GM21526 (cell line): ENCODE measurements around the gene DNM3.
"Not testable (repeated sequence)": the region's sequence is repeated elsewhere in the genome, so short reads cannot be mapped to it uniquely, and the experiment has no call there.

Experiments used
- ATAC-seq: cut with Tn5 transposase; IDR thresholded peaks from one replicate; pipeline ENCODE4 v1.9.1; 2021; ENCODE audit warnings: moderate library complexity; ENCODE audit not compliant: unreplicated experiment, low FRiP score

DNM3 gene

DNA sequence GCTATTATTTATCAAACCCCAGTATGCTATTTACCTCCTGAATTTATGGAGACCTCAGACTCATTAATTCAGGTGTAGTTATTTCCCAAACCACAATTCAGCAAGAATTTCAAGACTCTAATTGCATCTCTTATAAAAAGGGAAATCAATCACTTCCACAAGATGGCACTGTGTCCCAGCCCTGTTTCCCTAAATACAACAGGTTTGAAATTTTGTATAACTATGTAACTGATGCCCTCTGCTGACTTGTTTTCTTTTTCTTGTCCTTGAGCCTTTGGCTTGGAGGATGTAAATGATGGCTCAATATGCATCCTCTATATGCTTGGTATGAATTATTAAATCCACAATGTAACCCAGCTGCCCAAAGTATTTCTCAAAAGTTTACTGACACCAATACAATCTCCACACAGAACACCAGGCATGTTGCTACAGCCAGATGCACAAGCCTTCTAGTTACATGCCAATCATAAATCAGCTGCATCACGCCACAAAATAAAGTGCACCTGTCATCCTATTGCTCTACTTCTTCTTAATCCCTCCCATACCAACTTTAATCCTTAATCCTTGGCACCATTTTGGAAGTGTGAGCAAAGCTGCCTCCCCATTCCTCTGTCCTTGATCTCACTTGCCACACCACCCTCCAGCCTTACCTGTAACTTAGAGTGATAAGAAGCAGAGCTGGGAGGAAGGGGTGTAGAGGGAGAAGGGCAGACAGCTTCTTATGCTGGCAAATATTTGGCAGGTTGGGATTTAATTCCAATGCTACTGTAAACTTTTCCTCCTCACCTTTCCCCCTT, 588.2 kb downstream of the DNM3 start:
- ATAC-seq: no peak

DNA sequence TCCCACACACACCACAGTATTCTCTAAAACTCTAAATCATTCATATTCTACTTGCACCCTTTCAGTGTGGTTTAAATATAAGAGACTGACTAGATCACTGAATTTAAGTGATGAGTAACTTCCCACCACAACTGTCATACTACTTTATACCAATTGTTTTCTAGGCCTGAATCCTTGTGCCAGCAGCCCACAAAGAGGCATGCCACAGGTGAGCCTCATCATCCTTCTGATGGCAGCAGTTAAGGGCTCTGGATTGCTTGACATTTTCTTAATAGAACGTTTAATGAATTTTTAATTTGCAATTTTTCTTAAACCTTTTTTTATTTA, 588.8 kb downstream of the DNM3 start:
- no peak for ATAC-seq

DNA sequence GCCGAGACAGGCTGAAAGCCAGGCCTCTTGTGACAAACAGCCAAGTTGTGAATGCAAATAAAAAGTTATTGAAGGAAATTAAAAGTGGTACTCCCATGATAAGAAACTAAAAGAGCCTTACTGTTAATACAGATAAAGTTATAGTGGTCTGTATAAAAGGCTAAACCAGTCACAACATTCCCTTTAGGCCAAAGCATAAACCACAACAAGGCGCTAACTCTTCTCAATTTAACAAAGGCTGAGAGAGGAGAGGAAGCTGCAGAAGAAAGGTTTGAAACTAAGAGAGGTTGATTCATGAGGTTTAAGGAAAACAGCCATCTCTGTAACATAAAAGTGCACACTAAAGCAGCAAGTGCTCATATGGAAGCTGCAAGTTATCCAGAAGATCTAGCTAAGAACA, 589.9 kb downstream of the DNM3 start:
- no peak for ATAC-seq

DNA sequence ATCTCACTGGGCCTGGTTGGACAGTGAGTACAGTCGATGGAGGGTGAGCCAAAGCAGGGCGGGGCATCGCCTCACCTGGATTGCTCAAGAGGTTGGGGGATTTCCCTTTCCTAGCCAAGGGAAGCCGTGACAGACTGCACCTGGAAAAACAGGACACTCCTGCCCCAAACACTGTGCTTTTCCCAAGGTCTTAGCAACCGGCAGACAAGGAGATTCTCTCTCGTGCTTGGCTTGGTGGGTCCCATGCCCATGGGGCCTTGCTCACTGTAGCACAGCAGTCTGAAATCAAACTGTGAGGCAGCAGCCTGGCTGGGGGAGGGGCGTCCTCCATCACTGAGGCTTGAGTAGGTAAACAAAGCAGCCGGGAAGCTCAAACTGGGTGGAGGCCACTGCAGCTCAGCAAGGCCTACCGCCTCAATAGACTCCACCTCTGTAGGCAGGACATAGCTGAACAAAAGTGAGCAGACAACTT, 590.5 kb downstream of the DNM3 start:
- ATAC-seq: no peak

DNA sequence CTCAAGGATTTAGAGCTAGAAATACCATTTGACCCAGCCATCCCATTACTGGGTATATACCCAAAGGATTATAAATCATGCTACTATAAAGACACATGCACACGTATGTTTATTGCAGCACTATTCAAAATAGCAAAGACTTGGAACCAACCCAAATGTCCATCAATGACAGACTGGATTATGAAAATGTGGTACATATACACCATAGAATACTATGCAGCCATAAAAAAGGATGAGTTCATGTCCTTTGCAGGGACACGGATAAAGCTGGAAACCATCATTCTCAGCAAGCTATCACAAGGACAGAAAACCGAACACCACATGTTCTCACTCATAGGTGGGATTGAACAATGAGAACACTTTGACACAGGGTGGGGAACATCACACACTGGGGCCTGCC, 595.9 kb downstream of the DNM3 start:
- not testable (repeated sequence) for ATAC-seq

DNA sequence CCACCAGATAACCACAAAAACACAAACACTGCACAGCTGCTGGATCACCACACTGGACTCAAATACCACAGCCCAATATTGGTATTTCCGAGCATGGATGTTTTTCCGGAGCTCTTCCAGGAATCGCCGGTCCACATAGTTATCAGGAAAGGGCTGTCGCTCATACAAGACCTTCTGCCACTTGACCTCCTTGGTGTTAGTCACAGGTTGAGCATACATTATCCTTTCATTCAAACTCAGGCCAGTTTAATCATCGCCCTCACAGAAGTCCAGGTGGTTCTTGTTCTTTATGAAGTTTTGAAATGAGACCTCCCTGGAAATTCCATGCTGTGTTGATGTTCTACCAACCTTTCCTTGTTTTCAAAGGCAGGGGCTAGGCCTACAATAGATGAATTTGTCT, 601.1 kb downstream of the DNM3 start:
- ATAC-seq: no peak

DNA sequence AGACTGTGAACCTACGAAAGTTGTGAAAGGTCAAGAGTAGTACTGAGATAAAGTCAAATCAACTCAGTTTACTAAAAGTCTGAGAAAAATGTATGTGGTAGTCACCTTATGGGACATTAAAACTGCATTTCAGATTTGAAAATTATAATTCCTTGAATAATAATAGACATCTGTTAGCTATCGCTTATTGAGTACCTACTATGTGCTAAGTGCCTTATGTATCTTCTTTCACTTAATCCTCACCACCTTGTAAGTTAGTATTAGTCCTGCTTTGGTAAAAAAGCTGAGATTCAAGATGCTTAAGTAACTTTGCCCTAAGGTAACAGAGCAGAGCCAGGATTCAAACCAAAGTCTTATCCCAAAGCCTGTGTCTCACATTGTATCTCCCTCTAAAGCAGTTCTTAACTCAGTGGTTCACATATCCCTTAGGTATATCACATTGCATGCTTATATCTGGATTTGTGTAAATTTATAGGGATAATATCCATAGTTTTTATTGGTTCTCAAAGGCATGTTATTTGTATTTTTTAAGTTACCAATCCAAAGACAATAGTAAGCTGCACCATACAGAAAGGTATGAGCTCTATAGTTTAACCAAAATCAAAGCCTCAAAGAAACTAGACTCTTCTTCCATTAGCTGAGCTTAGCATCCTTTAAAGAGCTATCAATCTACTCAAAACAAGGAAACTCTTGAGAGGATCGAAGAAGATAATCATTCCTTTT, 601.7 kb downstream of the DNM3 start:
- no peak for ATAC-seq

DNA sequence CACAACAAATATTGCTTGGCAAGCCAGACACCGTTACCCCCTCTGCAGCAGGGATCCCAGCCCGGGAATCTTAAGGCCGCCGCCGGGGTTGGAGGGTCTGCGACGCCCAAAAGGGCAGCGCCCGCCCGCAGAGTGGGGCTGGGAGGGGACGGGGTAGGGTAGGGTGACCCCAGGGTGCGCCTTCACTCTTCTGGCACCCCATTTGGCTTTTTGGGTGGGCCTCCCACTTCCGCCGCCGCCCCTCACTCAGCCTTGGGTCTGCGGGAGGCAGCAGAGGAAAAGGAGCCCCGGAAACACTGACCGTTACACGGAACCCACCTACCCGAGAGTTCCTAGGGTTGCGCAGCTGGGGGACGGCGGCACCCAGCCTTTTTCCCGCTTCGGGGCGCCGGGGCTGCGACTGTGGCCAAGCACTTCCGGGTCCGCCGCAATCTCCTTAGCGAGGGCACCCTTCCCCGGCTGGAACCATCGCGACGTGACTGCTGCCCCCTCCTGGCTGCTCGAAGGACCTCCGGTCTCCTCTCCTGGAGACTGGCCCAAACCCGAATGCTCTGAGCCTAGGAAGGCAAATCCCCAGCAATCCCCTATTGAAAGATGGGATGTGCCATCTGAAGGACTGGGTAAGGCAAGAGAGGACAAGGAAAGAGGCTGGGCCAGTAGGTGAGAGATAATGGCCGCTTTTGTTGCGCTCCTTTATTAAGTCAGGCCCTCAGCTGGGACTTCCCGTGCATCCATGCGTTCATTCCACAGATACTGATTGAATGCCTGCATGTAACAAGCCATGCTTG, 602.6 kb downstream of the DNM3 start, which contains the start of gene PIGC:
Gene PIGC, minus strand, starts transcription at position 404 of the 788 bp plus-strand sequence. CDS start 1,447 bp downstream, outside the sequence.
- peak; percentile 99 for ATAC-seq

DNA sequence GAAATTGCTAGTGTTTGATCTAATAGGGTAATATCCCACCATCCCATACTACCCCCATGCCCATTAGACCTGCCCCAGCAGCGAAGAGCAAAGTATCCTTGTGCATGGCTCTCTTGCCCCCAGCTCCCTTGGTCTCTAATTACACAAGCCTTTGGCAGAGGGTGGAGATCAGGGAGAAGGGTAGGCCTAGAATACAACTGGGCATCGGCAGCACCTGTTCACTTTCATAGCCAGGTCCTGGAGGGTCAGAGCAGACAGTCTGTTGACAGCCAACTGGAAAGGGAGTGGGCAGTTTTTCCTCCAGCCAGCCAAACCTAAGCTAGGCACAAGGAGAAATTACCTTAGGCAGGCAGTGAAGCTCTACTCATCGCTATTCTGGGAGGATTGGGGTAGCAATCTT, 605.2 kb downstream of the DNM3 start:
- ATAC-seq: no peak

DNA sequence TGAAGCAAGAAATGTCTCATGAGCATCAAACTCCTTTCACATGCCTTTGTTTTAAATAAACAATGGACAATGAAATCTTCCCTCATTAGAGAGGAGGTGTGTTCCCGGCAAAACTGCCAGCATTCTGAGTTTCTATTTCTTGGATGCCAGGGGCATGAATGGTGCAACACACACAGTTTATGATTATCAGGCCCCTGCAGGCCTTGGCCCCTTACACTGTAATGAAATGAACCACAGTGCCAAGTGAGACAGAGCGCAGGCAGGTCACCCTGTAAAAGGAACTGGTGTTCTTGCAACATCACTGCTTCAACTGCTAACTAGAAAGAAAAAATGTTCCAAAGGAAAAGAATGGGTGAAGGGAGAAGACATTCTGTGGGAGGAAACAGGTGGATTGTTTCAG, 606.3 kb downstream of the DNM3 start:
- no peak for ATAC-seq

DNA sequence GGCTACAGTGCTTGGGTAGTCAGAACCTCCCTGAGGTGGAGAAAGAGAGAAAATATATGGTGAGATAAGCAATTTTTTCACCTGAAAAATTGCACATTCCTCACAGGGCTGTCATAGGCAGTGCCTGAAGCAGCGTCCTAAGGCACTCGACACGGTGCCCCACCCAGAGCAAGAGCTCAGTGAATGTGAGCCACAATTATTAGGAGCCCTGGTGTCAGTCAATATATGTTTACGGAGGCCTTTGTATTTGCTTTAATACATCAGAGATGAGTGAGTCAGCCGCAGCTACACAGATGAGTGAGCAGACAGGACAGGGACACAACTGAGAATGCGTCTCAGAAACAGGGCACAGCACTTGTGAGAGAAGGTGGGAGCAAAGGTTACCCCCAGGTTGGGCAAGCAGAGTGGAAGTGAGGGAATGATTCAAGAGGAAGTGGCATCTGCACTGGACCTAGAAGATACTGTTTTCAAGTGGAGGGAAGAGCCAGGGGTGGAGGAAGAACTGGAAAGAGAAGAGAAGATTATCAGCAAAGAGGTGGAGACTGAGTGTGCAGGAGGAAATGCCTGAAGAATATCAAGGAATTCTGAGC, 607.8 kb downstream of the DNM3 start:
- ATAC-seq: no peak

DNA sequence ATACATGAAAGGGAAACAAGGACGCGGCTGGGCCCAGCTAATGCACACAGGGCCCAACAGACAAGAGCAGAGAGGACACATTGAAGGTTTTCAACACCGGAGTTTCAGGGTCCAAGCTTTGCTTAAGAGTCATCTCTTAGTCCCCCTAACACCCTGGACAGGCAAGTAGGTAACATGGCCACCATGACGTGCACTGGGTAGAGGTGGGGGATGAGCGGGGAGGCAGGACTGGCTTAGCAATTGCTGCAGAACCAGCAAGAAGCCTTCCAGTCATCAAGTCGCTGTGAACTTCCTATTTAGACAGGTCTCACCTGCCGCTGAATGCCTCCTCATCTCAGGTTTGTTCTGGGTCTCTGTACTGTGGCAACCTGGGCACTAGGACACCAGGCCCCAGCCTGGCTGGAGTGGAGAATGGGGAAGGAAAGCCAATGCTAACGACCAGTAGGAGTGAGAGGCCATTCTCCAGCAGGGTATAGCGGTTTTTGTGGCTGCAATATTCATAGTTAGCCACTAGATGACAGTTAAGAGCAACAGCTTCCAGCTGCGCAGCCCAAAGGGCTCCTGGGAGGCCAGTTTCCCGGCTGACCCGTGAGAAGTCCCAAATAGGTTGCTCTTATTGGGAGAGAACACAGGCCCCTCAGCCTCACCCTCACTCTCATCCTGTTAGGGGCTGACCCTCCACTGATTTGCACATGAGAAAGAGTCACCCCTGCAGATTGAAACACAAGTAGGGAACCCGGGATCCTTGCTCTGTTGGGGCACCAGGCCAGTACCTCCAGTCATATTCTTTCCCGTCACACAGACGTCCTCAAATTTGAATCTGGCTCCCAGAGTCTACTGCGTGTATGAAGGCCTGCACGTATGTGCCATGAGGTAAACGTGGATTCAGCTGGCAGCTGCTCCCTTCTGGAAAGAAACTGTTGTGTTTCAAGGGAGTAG, 608.6 kb downstream of the DNM3 start:
- ATAC-seq: peak; percentile 86

DNA sequence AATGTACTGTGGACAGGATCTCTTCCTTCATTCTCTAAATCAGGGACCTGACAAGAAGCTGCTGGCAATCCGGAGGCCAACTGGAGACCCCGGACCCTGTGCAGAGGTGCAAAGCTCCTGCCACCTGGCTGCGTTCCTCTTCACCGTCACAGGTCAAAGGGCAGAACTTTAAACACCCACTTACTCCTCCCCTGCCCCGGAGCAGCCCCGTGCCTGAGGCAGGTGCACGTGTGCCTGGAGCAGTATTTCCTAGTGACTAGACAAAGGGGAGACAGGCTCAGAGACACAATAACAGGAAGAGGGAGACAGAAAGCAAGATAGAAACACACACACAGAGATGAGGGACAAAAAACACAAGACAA, 609.2 kb downstream of the DNM3 start:
- ATAC-seq: no peak

DNA sequence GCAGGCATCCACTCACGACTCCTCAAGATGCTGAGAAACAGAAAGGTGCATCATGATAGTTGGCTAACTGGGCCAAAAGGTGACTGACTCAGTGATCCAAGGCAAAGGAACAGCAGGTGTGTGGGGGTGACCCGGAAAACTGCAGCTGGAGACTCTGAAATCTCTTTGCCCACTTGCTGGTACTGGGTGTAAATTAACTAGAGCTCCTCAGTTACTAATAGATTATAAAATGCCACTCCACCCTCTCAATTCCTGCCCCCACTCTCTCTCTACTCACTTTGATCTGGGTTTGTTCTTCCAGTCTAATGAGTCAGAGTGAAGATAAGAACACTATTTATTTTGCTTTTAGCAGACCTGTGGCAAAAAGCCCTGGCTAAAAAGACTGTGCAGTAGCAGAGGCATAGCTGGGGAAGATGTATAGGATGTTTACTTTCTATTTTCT, 609.7 kb downstream of the DNM3 start:
- no peak for ATAC-seq

DNA sequence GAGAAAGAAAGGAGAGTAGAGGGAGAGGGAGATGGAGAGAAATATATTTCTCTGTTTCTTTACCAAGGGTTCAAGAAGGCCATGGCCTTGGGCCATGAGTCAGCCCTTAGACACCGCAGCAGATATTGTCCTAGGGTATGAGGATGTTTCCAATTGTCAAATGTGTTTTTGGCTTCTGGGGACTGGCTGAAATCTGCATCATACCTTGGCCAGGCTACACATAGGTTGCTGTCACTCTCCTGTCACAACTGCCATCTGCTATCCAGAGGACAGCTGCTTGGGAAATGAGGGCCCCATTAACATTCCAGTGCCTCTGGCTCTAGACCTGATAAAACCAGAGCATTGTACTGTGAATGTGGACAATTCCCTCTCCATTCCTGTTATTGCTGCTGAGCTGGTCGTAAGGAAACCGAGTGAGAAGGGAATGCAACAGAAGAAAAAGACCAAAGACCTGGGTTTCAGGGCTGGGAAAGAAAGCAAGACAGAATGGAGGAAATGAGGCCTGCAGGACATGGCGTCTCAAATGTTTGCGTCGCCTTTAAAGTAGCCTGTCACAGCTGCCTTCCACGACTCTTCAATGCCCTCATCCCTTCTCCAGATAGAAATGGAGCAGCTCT, 611.3 kb downstream of the DNM3 start:
- ATAC-seq: no peak

DNA sequence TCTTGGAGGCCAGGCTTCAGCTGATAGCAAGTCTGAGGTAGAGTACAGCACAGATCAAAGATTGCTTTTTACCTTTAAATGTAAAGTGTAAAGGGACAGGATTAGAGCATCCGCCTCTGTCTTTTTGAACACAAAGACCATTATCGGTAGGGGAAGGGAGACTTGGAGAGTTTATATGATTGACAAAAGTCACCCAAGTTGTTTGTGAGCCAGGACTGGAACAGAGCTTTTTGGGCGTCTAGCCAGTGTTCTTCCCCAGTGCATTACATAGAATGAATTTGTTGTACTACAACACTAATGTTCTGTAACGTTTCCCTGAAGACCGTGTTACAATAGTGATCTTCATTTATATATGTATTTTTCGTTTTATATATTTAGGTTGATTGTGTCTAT, 611.9 kb downstream of the DNM3 start:
- ATAC-seq: no peak

DNA sequence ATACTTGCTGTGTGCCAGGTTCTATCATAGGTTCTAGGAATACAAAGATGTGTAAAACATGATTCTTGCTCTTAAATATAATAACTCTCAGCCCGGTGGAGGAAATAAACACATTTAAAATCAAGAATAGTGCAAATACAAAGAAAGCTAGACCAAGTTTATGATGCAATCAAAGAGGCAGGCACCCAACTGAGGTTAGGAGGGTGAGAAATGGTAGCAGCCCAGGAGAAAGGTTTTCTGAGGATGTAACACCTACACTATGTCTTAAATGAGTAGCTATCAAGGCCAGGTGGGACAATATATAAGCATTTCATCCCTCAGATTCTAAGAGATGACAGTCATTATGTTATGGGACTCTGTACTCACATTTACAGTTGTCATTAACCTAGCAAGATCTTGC, 612.3 kb downstream of the DNM3 start:
- no peak for ATAC-seq

DNA sequence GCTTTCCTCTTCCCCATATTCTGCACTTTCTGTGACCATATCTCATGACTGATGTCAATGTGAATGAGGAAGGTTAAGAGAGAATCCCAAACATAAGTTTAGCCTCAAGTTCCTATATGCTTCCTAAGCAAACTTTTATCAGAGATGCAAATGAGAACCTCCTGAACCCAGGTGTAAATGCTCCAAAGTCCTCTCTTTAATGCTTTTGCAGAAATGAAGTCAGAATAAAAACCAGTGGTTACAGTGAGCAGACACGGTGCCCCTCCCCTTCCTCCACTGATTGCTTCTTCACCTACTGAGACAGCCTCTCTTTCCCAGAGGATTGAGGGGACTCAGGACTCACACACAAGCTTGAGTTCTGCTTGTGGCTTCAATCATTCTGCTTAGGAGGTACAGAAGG, 614.2 kb downstream of the DNM3 start:
- no peak for ATAC-seq

DNA sequence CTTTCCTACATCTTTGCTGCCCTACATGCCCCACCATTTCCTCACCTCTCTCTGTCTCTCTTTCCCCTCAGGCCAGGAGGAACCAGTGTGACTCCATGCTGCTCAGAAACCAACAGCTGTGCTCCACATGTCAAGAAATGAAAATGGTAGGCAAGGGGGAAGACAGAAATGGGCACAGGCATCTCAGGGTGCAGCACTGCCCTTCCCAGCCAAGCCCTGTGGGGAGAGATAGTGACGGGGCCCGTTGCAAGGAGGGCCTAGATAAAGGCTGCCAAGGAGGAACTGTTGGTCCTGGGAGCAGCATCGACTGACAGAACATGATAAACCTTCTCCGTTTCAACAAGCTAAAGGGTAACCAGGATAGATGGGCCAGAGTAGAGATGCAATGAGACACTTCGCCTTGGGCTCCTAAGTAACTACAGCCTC, 615.1 kb downstream of the DNM3 start:
- ATAC-seq: no peak
